Measurements from ENCODE around the gene TRIM44.
"Not testable (repeated sequence)": the region's sequence is repeated elsewhere in the genome, so short reads cannot be mapped to it uniquely, and the experiment has no call there.

Gene TRIM44

DNA sequence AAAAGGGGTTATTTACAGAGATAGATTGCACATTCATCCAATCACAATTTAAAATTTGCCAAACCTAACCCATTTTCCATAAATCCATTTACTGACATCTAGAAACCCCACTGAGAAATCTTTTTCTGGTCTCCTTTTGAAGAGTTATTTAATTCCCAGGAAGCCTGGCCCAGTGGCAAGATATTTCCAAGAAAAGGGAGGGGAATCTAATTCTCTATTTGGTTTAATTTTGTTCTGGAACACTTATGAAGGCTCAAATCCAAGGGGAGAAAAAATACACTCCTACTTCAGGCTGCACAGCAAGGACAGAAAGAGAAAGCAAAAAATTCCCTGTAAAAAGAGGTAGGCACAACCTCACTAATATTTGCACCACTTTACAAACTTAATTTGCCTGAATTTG, 193.1 kb downstream of the TRIM44 start:
- no peak for DNase-seq (ENCODE audit: low spot score)

DNA sequence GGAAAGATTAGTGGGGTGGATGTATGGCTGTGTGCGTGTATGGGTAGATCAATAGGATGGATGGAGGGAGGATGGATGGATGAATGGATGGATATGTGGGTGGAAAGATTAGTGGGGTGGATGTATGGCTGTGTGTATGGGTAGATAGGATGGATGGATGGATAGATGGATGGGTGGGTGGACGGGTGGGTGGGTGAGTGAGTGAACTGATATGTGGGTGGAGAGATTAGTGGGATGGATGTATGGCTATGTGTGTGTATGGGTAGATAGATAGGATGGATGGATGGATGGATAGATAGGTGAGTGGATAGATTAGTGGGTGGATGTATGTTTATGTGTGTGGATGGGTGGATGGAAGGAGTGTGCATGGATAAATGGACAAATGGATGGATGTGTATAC, 193.7 kb downstream of the TRIM44 start:
- DNase-seq (ENCODE audit: low spot score): no peak

DNA sequence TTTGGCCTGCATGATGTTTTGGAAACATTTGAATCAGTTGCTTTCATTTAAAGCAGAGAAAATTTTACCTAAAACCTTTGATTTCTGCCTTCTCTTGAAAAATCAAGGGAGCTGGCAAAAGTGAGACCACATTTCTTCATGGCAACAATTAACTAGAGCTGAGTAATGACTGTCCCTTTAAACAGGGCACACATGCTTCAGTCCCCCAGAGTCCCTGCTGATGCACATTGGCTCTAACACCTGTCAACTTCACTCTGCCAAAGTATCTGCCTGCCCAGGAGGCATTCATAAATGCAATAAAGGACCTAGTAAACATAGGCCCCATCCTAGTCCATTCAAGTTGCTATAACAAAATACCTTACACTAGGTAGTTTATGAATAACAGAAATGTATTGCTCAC, 194.2 kb downstream of the TRIM44 start:
- DNase-seq (ENCODE audit: low spot score): no peak

DNA sequence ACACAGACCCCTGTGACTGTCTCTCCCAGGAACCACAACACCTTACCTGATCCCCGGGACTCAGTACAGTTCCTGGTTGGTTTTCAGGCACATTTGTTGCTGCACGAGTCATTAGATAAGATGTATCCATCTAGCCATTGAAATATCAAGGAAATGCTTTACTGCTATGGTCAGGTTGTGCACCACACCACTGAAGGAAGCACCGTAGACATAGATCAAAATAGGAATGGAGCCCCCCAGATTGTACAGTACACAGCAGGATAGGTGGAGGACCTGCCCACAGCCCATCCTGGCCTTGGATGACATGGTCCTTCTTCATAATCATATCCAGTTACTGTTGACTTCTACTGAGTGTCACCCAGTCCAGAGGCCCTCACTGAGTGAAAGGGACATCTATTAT, 195.3 kb downstream of the TRIM44 start:
- DNase-seq (ENCODE audit: low spot score): no peak

DNA sequence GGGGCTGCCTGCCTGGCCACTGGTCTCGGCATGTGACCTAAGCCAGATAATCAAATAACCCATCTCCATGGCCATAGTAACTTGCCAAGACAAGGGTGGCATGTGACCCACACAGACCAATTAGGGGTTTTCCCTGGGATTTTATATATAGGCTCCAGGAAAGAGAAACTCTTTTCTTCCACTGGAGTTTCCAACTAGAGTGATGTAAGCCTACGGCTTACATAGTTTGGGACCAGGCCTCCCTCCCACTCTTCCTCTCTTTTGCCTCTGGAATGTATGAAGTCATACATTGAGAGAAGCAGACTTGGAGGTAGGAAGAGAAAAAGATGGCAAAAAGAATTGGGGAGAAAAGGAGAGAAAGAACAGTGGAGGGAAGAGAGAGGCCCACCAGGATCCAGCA, 196.7 kb downstream of the TRIM44 start:
- no peak for DNase-seq (ENCODE audit: low spot score)

DNA sequence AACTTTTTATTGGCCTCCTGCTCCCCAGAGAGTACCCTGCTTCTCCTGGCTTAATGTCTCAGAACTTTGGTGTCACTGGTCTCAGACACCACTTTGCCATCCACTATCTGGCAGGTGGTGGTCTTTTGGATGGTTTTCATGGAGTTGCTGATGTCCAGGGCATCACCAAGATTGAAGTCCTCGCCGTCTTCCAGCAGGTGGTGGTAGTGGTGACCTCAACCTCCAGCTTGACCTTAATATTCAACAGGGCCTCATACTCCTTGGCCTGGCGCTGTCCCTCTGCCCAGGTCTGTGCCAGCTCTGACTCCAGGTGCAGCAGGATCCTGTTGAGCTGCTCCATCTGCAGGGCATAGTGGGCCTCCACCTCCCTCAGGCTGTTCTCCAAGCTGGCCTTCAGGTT, 197.6 kb downstream of the TRIM44 start:
- not testable (repeated sequence) for DNase-seq (ENCODE audit: low spot score)

DNA sequence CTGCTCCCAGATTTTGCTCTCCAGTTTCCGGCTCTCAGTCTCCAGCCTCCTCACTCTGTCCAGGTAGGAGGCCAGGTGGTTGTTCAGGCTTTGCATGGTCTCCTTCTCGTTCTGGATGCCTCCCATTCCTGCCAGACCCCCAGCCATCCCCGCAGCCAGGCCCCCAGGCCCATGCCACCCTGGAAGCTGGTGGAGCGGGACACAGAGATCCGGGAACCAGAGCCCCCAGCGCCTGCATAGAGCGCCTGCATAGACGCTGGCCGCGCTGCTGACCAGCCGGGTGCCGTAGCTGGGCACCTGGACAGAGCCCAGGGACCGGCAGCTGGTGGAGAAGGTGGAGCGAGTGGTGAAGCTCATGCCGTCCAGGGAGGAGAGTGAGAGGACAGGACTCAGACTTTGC, 198.6 kb downstream of the TRIM44 start:
- no peak for DNase-seq (ENCODE audit: low spot score)

DNA sequence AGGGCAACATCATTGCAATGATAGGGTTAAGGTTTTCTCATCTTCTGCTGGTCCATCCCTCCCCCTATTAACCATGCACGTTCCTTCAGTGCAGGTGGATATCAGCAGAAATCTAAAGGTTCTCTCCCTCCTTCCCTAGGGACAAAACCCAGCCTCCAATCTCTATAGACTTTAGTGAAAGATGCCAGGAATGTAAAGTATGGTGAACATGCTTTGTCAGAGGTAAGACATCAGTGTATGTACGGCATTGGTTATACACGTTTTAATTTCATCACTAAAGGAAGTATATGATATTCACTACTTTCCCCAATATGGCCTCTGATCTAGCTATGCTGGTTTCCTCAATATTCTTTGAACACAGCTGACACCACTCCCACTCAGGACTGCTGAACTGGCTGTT, 200.1 kb downstream of the TRIM44 start:
- DNase-seq (ENCODE audit: low spot score): no peak

DNA sequence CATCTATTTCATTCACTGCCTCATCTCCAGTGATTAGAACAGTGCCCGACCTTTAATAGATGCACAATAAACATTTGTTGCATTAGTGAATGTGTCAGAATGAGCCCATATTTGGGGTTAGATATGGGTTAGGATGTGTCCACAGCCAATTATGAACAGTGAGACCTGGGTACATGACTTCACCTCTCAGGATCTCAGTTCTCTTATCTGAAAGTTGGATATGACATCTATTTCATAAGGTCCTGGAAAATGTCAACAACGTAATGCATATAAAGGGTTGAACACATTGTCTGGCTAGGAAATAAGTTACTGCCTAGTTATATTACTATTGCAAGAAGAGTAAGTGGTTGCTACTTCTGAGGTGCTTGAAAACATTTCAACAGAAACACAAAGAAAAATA, 201.6 kb downstream of the TRIM44 start:
- DNase-seq (ENCODE audit: low spot score): no peak

DNA sequence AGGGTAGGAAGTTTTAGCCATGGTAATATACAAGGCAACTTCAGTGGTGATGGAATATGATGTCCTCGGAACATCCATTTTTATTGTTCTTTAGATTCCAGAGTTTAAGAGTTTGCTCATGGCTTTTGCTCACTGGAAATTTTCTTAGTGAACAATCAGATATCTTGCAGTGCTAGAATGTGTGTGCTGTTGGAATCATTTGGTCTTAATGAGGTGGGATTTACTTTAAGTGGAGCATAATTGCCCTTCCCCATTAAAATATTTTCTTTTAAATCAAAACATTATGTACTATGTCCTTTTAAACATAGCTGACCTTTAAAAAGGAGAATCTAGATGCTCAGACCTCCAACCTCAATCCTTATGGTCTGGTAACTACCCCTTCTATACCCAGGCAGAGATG, 204.0 kb downstream of the TRIM44 start:
- no peak for DNase-seq (ENCODE audit: low spot score)

All from CD4-positive, alpha-beta T cell treated with Interleukin-2 at 100 ng/mL for 4 hours (primary cell).